H54 (cell line): ENCODE results near the gene BICC1.

Experiments
- DNase-seq: peaks from one replicate; pipeline ENCODE4 v3.0.0; 2011; ENCODE audit warnings: low spot score, mixed read lengths; ENCODE audit not compliant: insufficient read length
- FAIRE-seq: peaks from 3 replicates; lab custom pipeline; 2011; peaks lifted over from hg19 to GRCh38; lab: Jason Lieb, UNC
- POLR2A ChIP-seq: IDR thresholded peaks from 2 replicates; pipeline ENCODE4 v1.6.1; 2011; ENCODE audit warnings: low read depth, mild to moderate bottlenecking, low read length

The BICC1 gene

DNA sequence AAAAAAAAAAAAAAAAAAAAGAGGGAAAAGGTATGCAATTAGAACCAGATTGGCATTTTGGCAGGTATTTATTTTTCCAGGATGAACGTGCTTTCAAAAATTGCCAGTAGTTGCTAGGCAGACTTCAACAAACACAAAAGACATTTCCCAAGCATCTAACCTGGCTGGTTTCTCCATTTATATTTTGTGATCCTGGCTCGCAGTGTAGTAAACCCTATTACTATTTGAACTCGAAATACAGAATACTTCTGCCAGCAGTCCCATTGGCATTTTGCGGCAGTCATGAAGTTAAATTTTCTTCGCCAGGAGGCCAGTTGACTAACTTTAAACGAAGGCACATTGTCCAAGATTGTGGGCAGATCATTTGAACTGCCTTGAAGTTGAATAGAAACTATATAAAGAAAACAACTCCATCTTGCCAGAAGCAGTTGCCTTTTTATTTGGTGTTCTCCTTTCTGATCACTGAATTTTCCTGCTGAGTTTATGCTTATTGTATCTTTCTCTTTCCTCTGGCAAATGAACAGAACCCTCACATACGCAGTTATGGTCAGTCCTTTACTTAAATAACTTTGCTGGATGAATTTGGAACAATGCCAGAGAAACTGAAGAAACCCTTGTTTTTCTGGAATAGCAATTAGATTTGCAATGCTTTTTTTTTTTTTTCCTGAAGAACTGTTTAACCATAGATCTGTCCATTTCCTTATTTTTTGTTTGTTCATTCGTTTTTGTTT, 132.9 kb downstream of the BICC1 start:
- DNase-seq: no peak
- FAIRE-seq: peak; percentile 76
- no peak for TF ChIP-seq POLR2A

GRCh38 chr10:58647376-58648112, 134.9 kb downstream of the BICC1 start:
- TF ChIP-seq POLR2A: no peak
- DNase-seq (no peak), FAIRE-seq (peak; percentile 86)

GRCh38 chr10:58648131-58648530, 135.5 kb downstream of the BICC1 start:
- FAIRE-seq (peak; percentile 78), DNase-seq (no peak)
- TF ChIP-seq POLR2A: no peak

DNA sequence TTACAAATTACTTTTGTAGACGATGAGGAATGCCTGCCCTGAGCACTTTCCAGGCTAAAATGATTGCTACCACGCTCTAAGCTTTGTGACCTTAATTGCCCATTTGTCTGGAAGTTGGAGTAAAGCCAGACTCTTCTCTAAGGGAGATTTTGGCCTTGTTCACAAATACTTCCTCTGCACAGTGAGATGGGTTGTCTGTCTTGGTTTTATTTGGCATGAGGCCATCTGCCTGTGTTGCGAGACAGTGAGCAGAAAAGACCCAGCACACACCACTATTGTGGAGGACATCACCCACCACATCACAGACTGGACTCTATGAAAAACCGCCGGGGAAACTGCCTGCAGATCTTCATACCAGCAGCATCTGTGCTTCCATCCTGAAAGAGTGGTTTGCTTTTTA, 138.4 kb downstream of the BICC1 start:
- FAIRE-seq: peak; percentile 90
- no peak for TF ChIP-seq POLR2A
- no peak for DNase-seq

GRCh38 chr10:58651742-58652141, 139.1 kb downstream of the BICC1 start:
- no peak for FAIRE-seq
- no peak for TF ChIP-seq POLR2A
- no peak for DNase-seq

- FAIRE-seq: peak; percentile 92
- no peak for TF ChIP-seq POLR2A
- no peak for DNase-seq
Observed at GRCh38 chr10:58653139-58653538, 140.5 kb downstream of the BICC1 start.

DNA sequence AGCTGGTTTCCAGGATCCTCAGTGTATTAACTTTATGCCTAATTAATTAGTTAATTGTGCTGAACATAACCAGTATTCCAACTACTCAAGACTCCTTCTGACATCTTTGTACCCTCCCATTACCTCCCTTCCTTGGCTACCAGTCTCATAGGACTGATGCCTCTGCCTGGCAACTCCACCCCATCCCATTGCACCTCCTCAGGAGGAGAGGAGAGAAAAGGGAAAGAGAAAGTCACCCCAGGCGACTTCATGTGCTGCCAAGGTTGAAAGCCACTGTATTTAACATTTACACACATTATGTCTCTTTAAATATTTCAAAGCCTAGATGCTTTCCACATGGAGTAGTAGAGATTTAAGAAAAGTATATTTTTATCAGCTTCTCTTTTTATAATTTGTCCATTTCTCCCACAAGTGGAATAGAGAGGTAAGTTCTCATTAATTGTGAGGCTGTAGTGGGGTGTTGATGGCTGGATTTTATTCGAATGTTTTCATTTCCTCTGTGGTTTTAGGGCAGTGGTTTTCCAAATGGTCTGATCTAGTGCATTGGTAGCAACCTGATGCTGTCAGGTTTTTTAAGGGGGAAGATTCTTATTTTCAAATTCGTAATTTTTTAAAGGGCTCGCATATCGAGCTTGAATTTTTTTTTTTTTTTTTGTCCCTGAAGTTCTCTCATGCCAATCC, 148.0 kb downstream of the BICC1 start:
- FAIRE-seq (peak; percentile 95), DNase-seq (no peak)
- TF ChIP-seq POLR2A: no peak

DNA sequence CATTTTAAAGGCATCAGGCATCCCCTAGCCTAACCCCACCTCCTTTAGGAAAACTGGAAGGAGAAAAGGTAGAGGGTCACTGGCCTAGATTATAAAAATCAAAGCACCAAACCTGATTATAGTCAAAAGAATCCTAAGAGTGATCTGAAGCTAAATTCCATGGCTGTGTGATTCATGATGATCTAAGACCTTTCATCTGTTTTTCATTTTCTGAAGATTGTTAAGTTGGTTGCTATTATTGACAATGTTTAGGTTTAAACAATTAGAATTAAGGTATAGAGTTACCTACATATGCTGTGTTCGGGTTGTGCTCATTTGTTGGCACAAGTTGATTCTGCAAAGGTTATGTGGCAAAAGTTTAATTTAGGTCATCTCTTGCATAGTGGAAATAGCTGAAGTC, 148.7 kb downstream of the BICC1 start:
- FAIRE-seq (no peak), DNase-seq (no peak)
- no peak for TF ChIP-seq POLR2A

GRCh38 chr10:58661902-58662301, 149.2 kb downstream of the BICC1 start:
- FAIRE-seq (peak; percentile 57), DNase-seq (no peak)
- TF ChIP-seq POLR2A: no peak

GRCh38 chr10:58662314-58662713, 149.6 kb downstream of the BICC1 start:
- no peak for DNase-seq
- no peak for TF ChIP-seq POLR2A
- peak; percentile 98 for FAIRE-seq

- TF ChIP-seq POLR2A: no peak
- FAIRE-seq (peak; percentile 85), DNase-seq (no peak)
Observed at GRCh38 chr10:58665361-58665760, 152.7 kb downstream of the BICC1 start.

DNA sequence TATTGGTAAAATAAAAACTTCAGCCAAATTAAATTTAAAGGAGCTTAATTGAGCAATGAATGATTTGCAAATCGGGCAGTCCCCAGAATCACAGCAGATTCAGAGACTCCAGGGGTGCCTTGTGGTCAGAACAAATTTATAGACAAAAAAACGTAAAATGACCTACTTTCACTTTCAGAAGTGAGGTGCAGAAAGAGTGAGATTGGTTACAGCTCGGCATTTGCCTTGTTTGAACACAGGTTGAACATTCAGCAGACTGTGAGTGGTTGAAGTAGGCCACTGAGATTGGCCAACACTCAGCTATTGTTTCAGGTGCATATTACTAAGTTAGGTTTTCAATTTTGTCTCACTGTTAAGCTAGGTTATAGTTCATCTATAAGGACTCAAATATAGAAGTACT, 153.4 kb downstream of the BICC1 start:
- no peak for TF ChIP-seq POLR2A
- FAIRE-seq (peak; percentile 99), DNase-seq (no peak)

DNA sequence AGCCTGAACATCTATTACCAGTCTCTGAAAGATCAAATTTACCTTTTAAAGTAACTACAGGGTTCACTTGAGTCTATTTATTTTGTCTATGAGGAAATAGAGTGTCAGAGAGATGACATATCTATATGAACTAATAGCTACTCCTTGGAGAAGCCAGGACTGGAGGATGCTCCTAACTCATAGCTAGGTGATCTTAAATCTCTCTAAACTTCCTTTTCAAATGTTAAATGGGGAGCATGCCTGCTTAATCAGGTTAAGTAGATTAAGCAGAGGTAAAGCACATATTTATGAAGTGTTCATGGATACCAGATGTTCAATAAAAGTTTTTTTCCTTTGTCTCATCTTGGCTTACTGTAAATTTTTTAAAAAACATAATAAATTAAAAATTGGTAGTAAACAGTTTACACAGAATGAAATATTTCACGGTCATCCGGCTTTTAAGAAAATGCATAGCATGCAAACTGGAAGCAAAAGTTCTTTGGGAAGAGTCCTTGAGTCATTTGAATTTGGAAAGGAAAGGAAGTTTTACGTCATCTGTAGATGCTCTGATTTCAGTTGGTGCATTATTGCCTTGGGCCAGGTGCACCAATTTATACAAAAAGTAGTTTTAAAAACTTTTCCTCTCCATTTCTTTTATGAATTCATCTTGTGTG, 155.1 kb downstream of the BICC1 start:
- peak; percentile 61 for FAIRE-seq
- DNase-seq: no peak
- no peak for TF ChIP-seq POLR2A

- DNase-seq: no peak
- TF ChIP-seq POLR2A: no peak
- no peak for FAIRE-seq
Observed at GRCh38 chr10:58672845-58673244, 160.2 kb downstream of the BICC1 start.
